HepG2 (cell line): ENCODE measurements around the gene ZNF773. TPM values are rescaled to one million over a fixed set of nuclear protein-coding genes. Genes with fewer than 3 reads are reported as not detected.

Experiments used
- CAMTA2 ChIP-seq: sonication (generic); formaldehyde crosslinking; IDR thresholded peaks from 2 replicates; pipeline ENCODE4 v1.4.0; 2020; ENCODE audit warnings: mild to moderate bottlenecking, missing genetic modification reagents, borderline replicate concordance
- GZF1 ChIP-seq: sonication (generic); formaldehyde crosslinking; IDR thresholded peaks from 2 replicates; pipeline ENCODE4 v1.5.1; 2020; ENCODE audit warnings: mild to moderate bottlenecking, missing genetic modification reagents
- HMG20A ChIP-seq: IDR thresholded peaks from 2 replicates; pipeline ENCODE4 v1.6.1; 2016; ENCODE audit warnings: borderline replicate concordance
- MLLT10 ChIP-seq: sonication (generic); formaldehyde crosslinking; IDR thresholded peaks from 2 replicates; pipeline ENCODE4 v1.4.0; 2020; ENCODE audit warnings: missing genetic modification reagents
- NCOA5 ChIP-seq: sonication (generic); formaldehyde crosslinking; IDR thresholded peaks from 2 replicates; pipeline ENCODE4 v1.4.0; 2020; ENCODE audit warnings: missing genetic modification reagents
- NFRKB ChIP-seq: fragments of 450-650 bp; IDR thresholded peaks from 2 replicates; pipeline ENCODE4 v1.6.1; 2017
- NKX3-1 ChIP-seq: sonication (generic); formaldehyde crosslinking; IDR thresholded peaks from 2 replicates; pipeline ENCODE4 v1.5.0; 2020; ENCODE audit warnings: missing genetic modification reagents
- PAWR ChIP-seq: sonication (generic); formaldehyde crosslinking; IDR thresholded peaks from 2 replicates; pipeline ENCODE4 v1.4.0; 2020; ENCODE audit warnings: missing genetic modification reagents, mild to moderate bottlenecking, borderline replicate concordance
- PRDM10 ChIP-seq: sonication (generic); formaldehyde crosslinking; IDR thresholded peaks from 2 replicates; pipeline ENCODE4 v1.4.0; 2020; ENCODE audit warnings: low read depth, missing genetic modification reagents
- TBX3 ChIP-seq: fragments of 450-650 bp; IDR thresholded peaks from 2 replicates; pipeline ENCODE4 v1.6.1; 2017; ENCODE audit warnings: antibody characterized with exemption, mild to moderate bottlenecking, inconsistent platforms, borderline replicate concordance
- ZNF275 ChIP-seq: sonication (generic); formaldehyde crosslinking; IDR thresholded peaks from 2 replicates; pipeline ENCODE4 v1.8.0; 2022; ENCODE audit warnings: missing genetic modification reagents, mild to moderate bottlenecking, inconsistent platforms, borderline replicate concordance
- ZNF33A ChIP-seq: sonication (generic); formaldehyde crosslinking; IDR thresholded peaks from 2 replicates; pipeline ENCODE4 v1.5.1; 2020; ENCODE audit warnings: missing genetic modification reagents, mild to moderate bottlenecking, moderate library complexity, borderline replicate concordance
- ZNF513 ChIP-seq: sonication (generic); formaldehyde crosslinking; conservative IDR thresholded peaks from 2 replicates; pipeline ENCODE4 v1.5.0; 2020; ENCODE audit warnings: missing genetic modification reagents
- ZNF552 ChIP-seq: sonication (generic); formaldehyde crosslinking; IDR thresholded peaks from 2 replicates; pipeline ENCODE4 v1.9.0; 2022; ENCODE audit warnings: missing genetic modification reagents, mild to moderate bottlenecking, borderline replicate concordance
- ZNF572 ChIP-seq: sonication (generic); formaldehyde crosslinking; IDR thresholded peaks from 2 replicates; pipeline ENCODE4 v1.5.1; 2020; ENCODE audit warnings: mild to moderate bottlenecking, missing genetic modification reagents
- ZNF574 ChIP-seq: sonication (generic); formaldehyde crosslinking; IDR thresholded peaks from 2 replicates; pipeline ENCODE4 v1.4.0; 2020; ENCODE audit warnings: missing genetic modification reagents
- ZNF780A ChIP-seq: sonication (generic); formaldehyde crosslinking; IDR thresholded peaks from 2 replicates; pipeline ENCODE4 v1.8.0; 2022; ENCODE audit warnings: mild to moderate bottlenecking, missing genetic modification reagents, moderate library complexity
- ZNF879 ChIP-seq: sonication (generic); formaldehyde crosslinking; IDR thresholded peaks from 2 replicates; pipeline ENCODE4 v1.8.1; 2023; ENCODE audit warnings: missing genetic modification reagents
- polyA plus RNA-seq, 8 experiments: library from polyadenylated mRNA; depleted of rRNA in 3 of 8; stranded (reverse) in 7 of 8; unstranded in 1 of 8; fragments of >200 nt; fragmentation: Illumina TruSeq in 4 of 8; extraction: Trizol in 4 of 8; gene quantifications; 2 replicates each; pipeline versions ENCODE4 v1.2.1 to v1.2.3, GENCODE V29; 2011 to 2016; ENCODE audit warnings: low read depth in 4 of 8, missing spikeins in 1 of 8, mixed read lengths in 1 of 8; ENCODE audit not compliant: insufficient read depth in 1 of 8
- total RNA-seq, 5 experiments: library from RNA; depleted of rRNA; stranded (reverse); fragments of >200 nt; fragmentation: Illumina TruSeq; extraction: Trizol; gene quantifications; 2 replicates each; pipeline ENCODE4 v1.2.3, GENCODE V29; 2016; ENCODE audit warnings: low read depth in 1 of 5
- TF ChIP-seq, protein P1 (sequence below): sonication (generic); formaldehyde crosslinking; IDR thresholded peaks from 2 replicates; pipeline ENCODE4 v1.8.0; 2022; ENCODE audit warnings: mild to moderate bottlenecking, missing genetic modification reagents, moderate library complexity

The ZNF773 gene
- total and polyA plus RNA-seq, 2 of the 13 experiments (the other 11 are each of a cell fraction or from before 2014, with no cell fraction given): 5.7 to 6.7 TPM

- TF ChIP-seq PRDM10 (CRISPR knock-in tag) (no peak), ZNF879 (no peak), TBX3 (no peak), PAWR (CRISPR knock-in tag) (no peak), MLLT10 (no peak), ZNF574 (CRISPR knock-in tag) (peak; percentile 73; the same call in 1 of the 2 replicates), ZNF513 (CRISPR knock-in tag) (no peak), ZNF552 (CRISPR knock-in tag) (no peak), HMG20A (CRISPR knock-in tag) (0 out of 2 replicates have a peak, but pooled peaks have one; percentile 11), ZNF33A (0 out of 2 replicates have a peak, but pooled peaks have one; percentile 70), NFRKB (no peak; the same call in 1 of the 2 replicates), CAMTA2 (CRISPR knock-in tag) (0 out of 2 replicates have a peak, but pooled peaks have one; percentile 81), GZF1 (CRISPR knock-in tag) (no peak), ZNF275 (CRISPR knock-in tag) (no peak), ZNF780A (CRISPR knock-in tag) (no peak), NCOA5 (CRISPR knock-in tag) (no peak), ZNF572 (peak; percentile 43; the same call in 1 of the 2 replicates), NKX3-1 (CRISPR knock-in tag) (no peak)
- TF ChIP-seq, protein P1, sequence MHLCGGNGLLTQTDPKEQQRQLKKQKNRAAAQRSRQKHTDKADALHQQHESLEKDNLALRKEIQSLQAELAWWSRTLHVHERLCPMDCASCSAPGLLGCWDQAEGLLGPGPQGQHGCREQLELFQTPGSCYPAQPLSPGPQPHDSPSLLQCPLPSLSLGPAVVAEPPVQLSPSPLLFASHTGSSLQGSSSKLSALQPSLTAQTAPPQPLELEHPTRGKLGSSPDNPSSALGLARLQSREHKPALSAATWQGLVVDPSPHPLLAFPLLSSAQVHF (CRISPR knock-in tag): no peak
Measured at GRCh38 chr19:57477191-57478008, 22.3 kb upstream of the ZNF773 start, which contains the start of gene ZNF772 (continued).
